D721Med (cell line): ENCODE results near the gene PCK1.

ENCODE experiments used
- DNase-seq: peaks from one replicate; pipeline ENCODE4 v3.0.0; 2011; ENCODE audit warnings: low spot score; ENCODE audit not compliant: insufficient read length
- FAIRE-seq: peaks from 2 replicates; lab custom pipeline; 2011; peaks lifted over from hg19 to GRCh38; lab: Jason Lieb, UNC
- CTCF ChIP-seq: IDR thresholded peaks from 2 replicates; pipeline ENCODE4 v1.5.1; 2012; ENCODE audit warnings: mild to moderate bottlenecking, control low read depth; ENCODE audit not compliant: insufficient read depth; ENCODE audit errors: missing control alignments

Gene PCK1

DNA sequence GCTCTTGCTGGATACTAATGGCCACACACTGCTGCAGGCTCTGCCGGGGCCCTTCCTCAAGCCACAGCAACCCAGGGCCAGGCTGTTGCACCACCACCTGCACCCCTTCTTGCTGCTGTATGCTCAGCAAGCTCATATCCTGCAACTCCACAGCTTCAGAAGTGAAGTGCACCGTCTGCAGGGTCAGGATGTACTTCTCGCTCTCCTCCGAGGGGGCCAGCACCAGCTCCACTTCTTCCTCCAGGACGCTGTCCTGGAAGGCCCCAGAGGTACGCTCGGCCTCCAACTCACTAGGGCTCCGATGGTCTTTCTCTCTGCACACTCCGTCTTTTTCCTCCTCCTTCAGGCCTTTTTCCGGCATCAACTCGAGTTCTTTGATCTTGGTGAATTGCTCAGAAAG lies 37.1 kb upstream of the PCK1 start:
- no peak for TF ChIP-seq CTCF
- FAIRE-seq (no peak), DNase-seq (no peak)

DNA sequence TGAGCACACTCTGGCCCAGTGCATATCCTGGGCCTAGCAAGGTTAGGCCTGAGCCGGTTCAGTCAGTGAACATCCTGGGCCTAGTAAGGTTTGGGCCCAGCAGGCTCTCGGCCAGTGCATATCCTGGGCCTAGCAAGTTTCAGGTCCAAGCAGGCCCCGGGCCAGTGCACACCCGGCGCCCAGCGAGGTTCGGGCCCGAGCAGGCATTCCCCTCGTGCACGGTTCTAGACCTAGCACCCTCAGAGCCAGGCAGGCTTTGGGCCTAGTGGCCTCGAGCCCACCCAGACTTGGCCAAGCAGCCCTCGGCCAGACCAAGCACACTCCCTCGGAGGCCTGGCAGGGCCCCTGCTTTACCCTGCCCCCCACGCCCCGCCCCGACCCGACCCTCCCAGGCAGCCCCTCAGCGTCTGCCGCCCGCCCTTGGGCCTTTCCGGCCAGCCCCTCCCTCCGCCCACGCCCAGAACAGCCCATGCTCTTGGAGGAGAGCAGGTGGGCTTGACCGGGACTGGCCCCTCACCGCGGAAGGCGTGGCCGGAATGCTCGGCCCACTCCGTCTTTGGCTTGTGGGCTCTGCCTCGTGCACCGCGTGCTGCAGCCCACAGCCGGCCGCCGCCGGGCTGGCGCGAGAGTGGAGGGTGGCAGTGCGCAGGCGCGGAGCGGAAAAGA lies 36.3 kb upstream of the PCK1 start, which contains the start of gene CTCFL:
Gene CTCFL (minus strand): TSS at position 630 of the 666 bp plus-strand sequence. CDS start 935 bp downstream, outside the sequence.
- FAIRE-seq, result no peak
- no peak for DNase-seq
- TF ChIP-seq CTCF, result no peak

- TF ChIP-seq CTCF, result no peak
- FAIRE-seq, result no peak
- DNase-seq, result no peak
These were observed 35.4 kb upstream of the PCK1 start for GRCh38 chr20:57525328-57526086.

DNA sequence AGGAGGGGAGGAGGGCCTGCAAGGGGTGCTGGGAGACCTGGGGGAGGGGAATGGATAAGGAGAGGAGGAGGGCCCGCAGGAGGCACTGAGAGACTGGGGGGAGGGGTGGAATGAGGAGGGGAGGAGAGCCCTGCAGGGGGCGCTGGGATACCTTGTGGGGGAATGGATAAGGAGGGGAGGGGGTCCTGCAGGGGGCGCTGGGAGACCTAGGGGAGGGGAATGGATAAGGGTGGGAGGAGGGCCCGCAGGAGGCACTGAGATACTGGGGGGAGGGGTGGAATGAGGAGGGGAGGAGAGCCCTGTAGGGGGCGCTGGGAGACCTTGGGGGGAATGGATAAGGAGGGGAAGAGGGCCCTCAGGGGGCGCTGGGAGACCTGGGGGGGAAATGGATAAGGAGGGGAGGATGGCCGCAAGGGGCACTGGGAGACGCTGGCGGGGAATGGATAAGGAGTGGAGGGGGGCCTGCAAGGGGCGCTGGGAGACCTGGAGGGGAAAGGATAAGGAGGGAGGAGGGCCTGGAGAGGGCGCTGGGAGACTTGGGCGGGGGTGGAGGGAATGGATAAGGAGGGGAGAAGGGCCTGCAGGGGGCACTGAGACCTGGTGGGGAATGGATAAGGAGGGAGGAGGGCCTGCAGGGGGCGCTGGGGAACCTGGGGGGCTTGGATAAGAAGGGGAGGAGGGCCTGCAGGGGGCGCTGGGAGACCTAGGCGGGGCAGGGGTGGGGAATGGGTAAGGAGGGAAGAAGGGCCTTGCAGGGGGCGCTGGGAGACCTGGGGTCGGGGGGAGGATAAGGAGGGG lies 34.6 kb upstream of the PCK1 start:
- no peak for FAIRE-seq
- TF ChIP-seq CTCF, result peak; percentile 22
- no peak for DNase-seq

DNA sequence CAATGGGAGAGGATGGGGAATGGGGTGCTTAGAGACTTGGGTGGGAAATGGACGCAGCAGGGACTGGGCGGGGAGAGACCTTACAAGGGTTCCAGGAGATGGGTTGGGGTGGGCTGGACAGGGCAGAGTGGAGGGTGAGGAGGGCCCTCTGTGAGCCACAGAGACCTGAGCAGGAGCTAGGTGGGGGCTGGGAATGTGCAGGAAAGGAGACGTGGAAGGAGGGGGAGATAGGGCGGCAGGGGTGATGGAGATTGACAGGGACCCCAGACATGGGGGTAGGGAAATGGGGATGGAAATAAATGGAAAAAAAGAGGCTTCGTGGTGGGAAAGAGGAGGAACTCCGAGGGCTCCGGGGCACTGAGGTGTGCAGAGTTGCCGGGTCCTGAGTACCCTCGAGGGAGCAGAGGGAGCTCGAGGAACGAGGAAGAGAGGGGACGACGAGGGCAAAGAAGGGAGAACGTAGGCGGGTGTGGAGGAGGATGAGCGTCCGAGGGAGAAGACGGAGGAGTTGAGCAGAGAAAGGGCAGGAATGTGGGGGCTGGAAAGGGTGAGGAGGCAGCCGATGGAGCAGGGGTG lies 33.9 kb upstream of the PCK1 start:
- DNase-seq, result no peak
- FAIRE-seq, result no peak
- TF ChIP-seq CTCF, result no peak

DNA sequence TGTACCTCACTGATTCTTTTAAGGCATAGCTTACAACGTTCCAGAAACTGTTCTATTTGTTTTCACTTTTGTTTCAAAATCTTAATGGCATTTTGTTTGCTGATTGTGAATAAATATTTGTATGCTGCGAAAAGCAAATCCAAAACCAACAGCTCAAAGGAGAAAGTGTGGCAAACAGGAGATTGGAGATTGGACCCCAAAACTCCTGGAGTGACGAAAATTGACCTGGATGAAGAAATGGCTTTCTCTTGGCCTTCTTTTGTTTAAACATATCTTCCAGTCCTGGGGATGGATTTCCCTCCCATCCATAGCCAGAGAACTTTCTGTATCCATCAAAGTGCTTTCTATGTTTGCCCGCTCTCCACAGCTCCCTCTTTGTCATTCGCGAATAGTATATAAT lies 33.2 kb upstream of the PCK1 start:
- no peak for TF ChIP-seq CTCF
- FAIRE-seq, result no peak
- DNase-seq, result no peak
